Lung (tissue), 12 donors: ENCODE measurements around the gene SCARF2. TPM values are rescaled to one million over a fixed set of nuclear protein-coding genes. Genes with fewer than 3 reads are reported as not detected.
A peak's percentile ranks its signal among the peaks of the same experiment; 100 is the strongest.

Source experiments
- ATAC-seq: fragments of 200-7000 bp; cut with Tn5 transposase; one replicate; pipeline ENCODE4 v1.9.1; 2020; ENCODE audit warnings: moderate number of reproducible peaks; ENCODE audit not compliant: insufficient read depth, low FRiP score
- DNase-seq, 3 donors: peaks; one replicate each; pipeline ENCODE4 v3.0.0-alpha.2; 2013 to 2017
- H3K27ac ChIP-seq, 2 donors: one replicate each; pipeline ENCODE4 v1.5.1; 2013; ENCODE audit warnings: mild to moderate bottlenecking in 2 of 2, moderate library complexity in 2 of 2, control low read depth in 1 of 2, inconsistent platforms in 1 of 2, low read depth in 1 of 2, low read length in 1 of 2
- H3K27me3 ChIP-seq, 3 donors: one replicate each; pipeline ENCODE4 v1.5.1; 2013; ENCODE audit warnings: low read length in 2 of 3; ENCODE audit not compliant: control insufficient read depth in 3 of 3, insufficient read depth in 3 of 3
- H3K36me3 ChIP-seq, 4 donors: one replicate each; pipeline ENCODE4 v1.5.1; 2013; ENCODE audit warnings: low read length in 4 of 4, mild to moderate bottlenecking in 1 of 4, moderate library complexity in 1 of 4; ENCODE audit not compliant: control insufficient read depth in 4 of 4, insufficient read depth in 4 of 4
- H3K4me1 ChIP-seq, 5 donors: one replicate each; pipeline ENCODE4 v1.5.1; 2013; ENCODE audit warnings: low read length in 5 of 5, mild to moderate bottlenecking in 2 of 5, moderate library complexity in 1 of 5; ENCODE audit not compliant: control insufficient read depth in 5 of 5, insufficient read depth in 5 of 5
- H3K4me3 ChIP-seq: one replicate; pipeline ENCODE4 v1.5.1; 2013; ENCODE audit warnings: mild to moderate bottlenecking, control low read depth, moderate library complexity
- H3K9ac ChIP-seq, 2 donors: one replicate each; pipeline ENCODE4 v1.5.1; 2013; ENCODE audit warnings: low read length in 2 of 2, control low read depth in 1 of 2; ENCODE audit not compliant: insufficient read depth in 1 of 2
- H3K9me3 ChIP-seq, 4 donors: one replicate each; pipeline ENCODE4 v1.5.1; 2013; ENCODE audit warnings: low read length in 3 of 4, mild to moderate bottlenecking in 1 of 4, moderate library complexity in 1 of 4; ENCODE audit not compliant: control insufficient read depth in 4 of 4, insufficient read depth in 3 of 4
- CTCF ChIP-seq: IDR thresholded peaks from 2 replicates; pipeline ENCODE4 v1.5.1; 2012; ENCODE audit warnings: mild to moderate bottlenecking; ENCODE audit errors: control extremely low read depth, extremely low read depth
- WGBS, 2 donors: extraction: QIAGEN DNeasy Blood & Tissue Kit; methylation state at CpG; one replicate each; pipeline ENCODE4 v1.1.7; 2013; 5-methylcytosine and 5-hydroxymethylcytosine counted together
- polyA plus RNA-seq, 2 donors: library from polyadenylated mRNA; stranded (reverse); fragments of 200-250 nt; gene quantifications; one replicate each; pipeline ENCODE4 v1.2.1, GENCODE V29; 2013
- total RNA-seq, 2 donors: library from RNA; depleted of rRNA in 1 of 2; stranded (reverse); fragments of >200 nt in 1 of 2; gene quantifications; one replicate each; pipeline ENCODE4 v1.2.1, GENCODE V29; 2014 to 2021
- donor health status: control.
- donor health status: control.
- donor health status: Bipolar disorder and iron deficiency.
- donor health status: healthy.
- donor health status: DM: yes; HTN: yes; CAD: no.

SCARF2 gene
- total and polyA plus RNA-seq, 4 donors: 4.7 to 32.9 (median 16.4) TPM

DNA sequence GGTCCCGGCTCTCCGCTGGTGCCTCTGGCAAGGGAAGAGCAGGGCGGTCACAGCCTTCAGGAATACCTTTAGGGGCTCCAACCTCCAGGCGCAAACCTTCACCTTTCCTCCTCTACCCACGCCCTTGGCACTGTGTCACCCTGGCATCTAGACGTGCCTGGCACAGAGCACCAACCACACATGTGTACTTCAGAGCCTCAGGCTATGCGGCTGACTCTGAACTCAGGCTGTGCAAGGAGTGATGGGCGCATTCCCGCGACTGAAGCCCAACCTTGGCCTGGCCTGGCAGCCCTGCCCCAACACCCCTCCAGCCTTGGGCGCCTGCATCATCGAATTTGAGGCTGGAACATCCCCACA, 11.4 kb downstream of the SCARF2 start:
- 82 to 93% methylated on average over 10 to 12 of the region's 12 CpGs for WGBS, 2 donors
- no peak overlapping the region for H3K4me3 ChIP-seq
- H3K27me3 ChIP-seq: peaks cover 0 to 20% (median 0%) of the 10 kb centered on the region in 3 donors
- TF ChIP-seq CTCF: no peak
- H3K27ac ChIP-seq: no peak overlapping the region
- ATAC-seq (no peak), DNase-seq (no peak)
- peaks cover 0 to 51% (median 12%) of the 10 kb centered on the region in 5 donors for H3K4me1 ChIP-seq
- peaks cover 0 to 13% (median 11%) of the 10 kb centered on the region in 4 donors for H3K36me3 ChIP-seq
- no peak overlapping the region for H3K9ac ChIP-seq
- no peaks in the 10 kb centered on the region for H3K9me3 ChIP-seq

- ATAC-seq (no peak), DNase-seq (no peak)
- Histone ChIP-seq H3K4me3 (no peak overlapping the region), H3K4me1 (peaks cover 0 to 45% (median 9%) of the 10 kb centered on the region in 5 donors), H3K36me3 (peaks cover 0 to 13% (median 11%) of the 10 kb centered on the region in 4 donors), H3K9me3 (no peaks in the 10 kb centered on the region), H3K27me3 (peaks cover 0 to 20% (median 0%) of the 10 kb centered on the region in 3 donors), H3K9ac (no peak overlapping the region), H3K27ac (no peak overlapping the region)
- no peak for TF ChIP-seq CTCF
- WGBS, 2 donors: 37 to 49% methylated on average over 86 to 96 of the region's 96 CpGs
Measured at GRCh38 chr22:20425566-20426258, 11.9 kb downstream of the SCARF2 start.

DNA sequence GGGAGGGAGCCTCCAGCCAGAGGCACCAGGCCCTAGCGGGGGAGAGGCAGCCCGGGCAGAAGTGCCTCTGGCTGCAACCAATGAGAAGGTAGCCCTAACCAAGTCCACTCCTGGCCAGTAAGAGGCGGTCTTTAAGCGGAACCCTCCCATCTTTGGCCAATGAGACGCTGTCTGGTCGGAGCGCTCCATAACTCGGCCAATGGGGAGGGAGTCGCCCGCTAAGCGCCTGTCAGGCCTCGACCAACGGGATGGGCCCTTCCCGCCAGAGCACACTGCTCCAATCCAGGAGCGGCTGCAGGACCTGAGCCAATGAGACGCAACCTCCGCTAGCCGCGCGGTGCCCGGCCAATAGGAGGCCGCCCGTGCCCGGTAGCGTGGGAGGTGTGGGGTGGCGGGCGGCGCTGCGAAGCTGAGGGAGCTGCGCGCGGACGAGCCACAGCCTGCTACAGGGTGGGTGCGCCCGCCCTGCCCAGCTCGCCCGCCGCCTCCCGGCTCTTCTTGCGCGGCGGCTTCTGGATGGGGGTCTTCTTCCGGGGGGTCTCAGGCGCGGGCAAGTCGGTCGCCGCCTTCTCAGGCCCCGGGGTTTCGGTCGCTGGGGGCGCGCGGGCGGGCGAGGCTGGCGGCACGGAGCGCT, 12.6 kb downstream of the SCARF2 start:
- peak in 2 of 3 donors; percentile 64 to 66 for DNase-seq
- WGBS, 2 donors: 61 to 69% methylated on average over 26 to 59 of the region's 59 CpGs
- ATAC-seq: no peak

More for the DNA sequence above, 12.6 kb downstream of the SCARF2 start:
- peaks cover 0 to 14% (median 0%) of the 10 kb centered on the region in 3 donors for H3K27me3 ChIP-seq
- H3K9ac ChIP-seq: no peak overlapping the region
- TF ChIP-seq CTCF: no peak
- no peak overlapping the region for H3K27ac ChIP-seq
- H3K36me3 ChIP-seq: peaks cover 0 to 12% (median 9%) of the 10 kb centered on the region in 4 donors
- no peaks in the 10 kb centered on the region for H3K9me3 ChIP-seq
- H3K4me1 ChIP-seq: peaks cover 0 to 39% (median 7%) of the 10 kb centered on the region in 5 donors
- H3K4me3 ChIP-seq: no peak overlapping the region
